MM.1S (cell line): ENCODE data around the gene IL5.
"Not testable (repeated sequence)": the region's sequence is repeated elsewhere in the genome, so short reads cannot be mapped to it uniquely, and the experiment has no call there.

Experiments used
- DNase-seq: peaks from one replicate; pipeline ENCODE4 v3.0.0-alpha.2; 2015
- H2AFZ ChIP-seq: fragments of 300-600 bp; sonication (generic); 2 replicates; pipeline ENCODE4 v1.6.0; 2016; ENCODE audit warnings: antibody characterized with exemption, low read length
- H3F3A ChIP-seq: fragments of 300-600 bp; sonication (generic); 2 replicates; pipeline ENCODE4 v1.6.1; 2016; ENCODE audit warnings: mild to moderate bottlenecking, antibody characterized with exemption, low read length, moderate library complexity, mixed read lengths; ENCODE audit not compliant: insufficient read depth
- H3K27ac ChIP-seq: fragments of 300-600 bp; sonication (generic); 2 replicates; pipeline ENCODE4 v1.5.1; 2016; ENCODE audit warnings: mild to moderate bottlenecking, low read length
- H3K27me3 ChIP-seq: fragments of 300-600 bp; sonication (generic); replicated peaks from 2 replicates; pipeline ENCODE4 v1.6.0; 2016; ENCODE audit warnings: low read length; ENCODE audit not compliant: insufficient read depth
- H3K36me3 ChIP-seq: fragments of 300-600 bp; sonication (generic); replicated peaks from 2 replicates; pipeline ENCODE4 v1.6.1; 2016; ENCODE audit warnings: mild to moderate bottlenecking, low read length, mixed read lengths; ENCODE audit not compliant: insufficient read depth
- H3K4me1 ChIP-seq: fragments of 300-600 bp; sonication (generic); 2 replicates; pipeline ENCODE4 v1.6.1; 2016; ENCODE audit warnings: low read length, mixed read lengths
- H3K4me2 ChIP-seq: fragments of 300-600 bp; sonication (generic); 2 replicates; pipeline ENCODE4 v1.6.0; 2016; ENCODE audit warnings: low read depth, low read length
- H3K4me3 ChIP-seq: fragments of 300-600 bp; sonication (generic); 2 replicates; pipeline ENCODE4 v1.5.1; 2016; ENCODE audit warnings: low read length, mixed read lengths
- H3K79me2 ChIP-seq: fragments of 300-600 bp; sonication (generic); 2 replicates; pipeline ENCODE4 v1.6.1; 2016; ENCODE audit warnings: mixed run types, low read length, mixed read lengths
- H3K9ac ChIP-seq: fragments of 300-600 bp; sonication (generic); 2 replicates; pipeline ENCODE4 v1.6.1; 2016; ENCODE audit warnings: low read length, mixed read lengths
- H3K9me2 ChIP-seq: fragments of 300-600 bp; sonication (generic); replicated peaks from 2 replicates; pipeline ENCODE4 v1.6.1; 2016; ENCODE audit warnings: mild to moderate bottlenecking, low read length, mixed read lengths; ENCODE audit not compliant: insufficient read depth
- H3K9me3 ChIP-seq: fragments of 300-600 bp; sonication (generic); replicated peaks from 2 replicates; pipeline ENCODE4 v1.6.1; 2016; ENCODE audit warnings: mild to moderate bottlenecking, low read length, mixed read lengths; ENCODE audit not compliant: insufficient read depth
- H4K20me1 ChIP-seq: fragments of 300-600 bp; sonication (generic); 2 replicates; pipeline ENCODE4 v1.6.1; 2016; ENCODE audit warnings: mild to moderate bottlenecking, low read length, moderate library complexity, mixed read lengths; ENCODE audit not compliant: insufficient read depth
- CTCF ChIP-seq: fragments of 300-600 bp; sonication (generic); IDR thresholded peaks from 2 replicates; pipeline ENCODE4 v1.5.1; 2016; ENCODE audit warnings: antibody characterized with exemption, low read length, mixed read lengths
- EZH2 ChIP-seq: fragments of 300-600 bp; sonication (generic); optimal IDR thresholded peaks from 2 replicates; pipeline ENCODE3; 2017; ENCODE audit warnings: low read depth, mild to moderate bottlenecking, antibody characterized with exemption, low read length, mixed read lengths
- EZH2phosphoT487 ChIP-seq: fragments of 300-600 bp; sonication (generic); IDR thresholded peaks from 2 replicates; pipeline ENCODE4 v1.6.1; 2018; ENCODE audit warnings: antibody characterized with exemption, low read length

IL5 gene

DNA sequence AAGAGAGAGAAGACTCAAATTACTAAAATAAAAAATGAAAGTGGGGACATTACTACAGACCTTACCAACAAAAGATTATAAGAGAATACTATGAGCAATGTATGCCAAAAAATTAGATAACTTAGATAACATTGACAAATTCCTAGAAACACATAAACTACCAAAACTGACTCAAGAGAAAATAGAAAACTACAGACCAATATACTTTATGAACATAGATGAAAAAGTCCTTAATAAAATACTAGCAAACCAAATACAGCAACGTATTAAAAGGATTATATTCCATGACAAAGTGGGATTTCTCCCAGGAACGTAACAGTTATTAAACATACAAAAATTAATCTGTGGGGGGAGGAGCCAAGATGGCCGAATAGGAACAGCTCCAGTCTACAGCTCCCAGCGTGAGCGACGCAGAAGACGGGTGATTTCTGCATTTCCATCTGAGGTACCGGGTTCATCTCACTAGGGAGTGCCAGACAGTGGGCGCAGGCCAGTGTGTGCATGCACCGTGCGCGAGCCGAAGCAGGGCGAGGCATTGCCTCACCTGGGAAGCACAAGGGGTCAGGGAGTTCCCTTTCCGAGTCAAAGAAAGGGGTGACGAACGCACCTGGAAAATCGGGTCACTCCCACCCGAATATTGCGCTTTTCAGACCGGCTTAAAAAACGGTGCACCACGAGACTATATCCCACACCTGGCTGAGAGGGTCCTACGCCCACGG lies 29.5 kb downstream of the IL5 start:
- not testable (repeated sequence) for H3K27me3 ChIP-seq, H2AFZ ChIP-seq, H3F3A ChIP-seq, H3K27ac ChIP-seq, H3K4me3 ChIP-seq, H3K79me2 ChIP-seq, H3K9me2 ChIP-seq, H3K36me3 ChIP-seq, H4K20me1 ChIP-seq, H3K9me3 ChIP-seq, H3K4me2 ChIP-seq, H3K9ac ChIP-seq, DNase-seq, H3K4me1 ChIP-seq

GRCh38 chr5:132510076-132510475 lies 33.2 kb downstream of the IL5 start:
- Histone ChIP-seq H3K9me2 (no peaks in the 10 kb centered on the region), H3K27me3 (no peaks in the 10 kb centered on the region), H2AFZ (no peak overlapping the region), H3K9ac (no peak overlapping the region), H3K79me2 (no peaks in the 10 kb centered on the region), H3K9me3 (no peaks in the 10 kb centered on the region), H3K4me2 (no peak overlapping the region), H3K27ac (no peak overlapping the region), H3F3A (0 out of 2 replicates have a peak, but pooled peaks cover 4% of the 10 kb centered on the region), H4K20me1 (no peaks in the 10 kb centered on the region), H3K4me1 (peaks cover 28% of the 10 kb centered on the region), H3K4me3 (no peak overlapping the region), H3K36me3 (no peaks in the 10 kb centered on the region)
- TF ChIP-seq CTCF (no peak), EZH2phosphoT487 (no peak), EZH2 (no peak)
- DNase-seq, result no peak

GRCh38 chr5:132506094-132506692 lies 37.1 kb downstream of the IL5 start:
- no peaks in the 10 kb centered on the region for H3K79me2 ChIP-seq
- peak; percentile 69 for DNase-seq
- H3K36me3 ChIP-seq, result no peaks in the 10 kb centered on the region
- H3K4me1 ChIP-seq, result peaks cover 35% of the 10 kb centered on the region
- no peaks in the 10 kb centered on the region for H3K9me2 ChIP-seq
- peak overlapping the region; percentile 56 for H2AFZ ChIP-seq
- H3F3A ChIP-seq, result 0 out of 2 replicates have a peak, but pooled peaks cover 4% of the 10 kb centered on the region
- no peaks in the 10 kb centered on the region for H3K9me3 ChIP-seq
- H4K20me1 ChIP-seq, result no peaks in the 10 kb centered on the region
- TF ChIP-seq EZH2, result no peak
- peak; percentile 81 for TF ChIP-seq CTCF
- no peak overlapping the region for H3K4me3 ChIP-seq
- H3K4me2 ChIP-seq, result peak overlapping the region; percentile 58
- H3K9ac ChIP-seq, result no peak overlapping the region; the same call in 1 of the 2 replicates
- no peaks in the 10 kb centered on the region for H3K27me3 ChIP-seq
- no peak overlapping the region for H3K27ac ChIP-seq

DNA sequence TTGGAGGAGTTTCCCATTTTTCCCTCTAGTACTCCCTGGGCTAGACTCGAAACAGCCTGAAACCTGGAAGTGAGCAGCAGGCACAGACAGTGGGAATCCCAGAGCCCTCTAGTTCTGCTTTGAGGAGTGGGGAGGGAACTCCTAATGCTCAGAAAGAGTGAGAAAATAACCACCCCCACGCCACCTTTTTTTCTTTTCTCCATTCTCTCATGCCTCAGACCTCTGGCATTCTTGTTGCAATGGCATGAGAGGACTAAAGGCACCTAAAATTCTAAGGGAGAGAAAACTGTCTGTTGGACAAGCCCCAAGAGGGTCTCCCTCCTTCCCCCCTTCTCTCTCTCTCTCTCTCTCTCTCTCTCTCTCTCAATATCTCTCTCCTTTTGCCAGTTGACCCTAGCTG lies 37.7 kb downstream of the IL5 start:
- H3K9ac ChIP-seq, result no peak overlapping the region
- no peak overlapping the region for H3K4me2 ChIP-seq
- H3K27me3 ChIP-seq, result no peaks in the 10 kb centered on the region
- peak overlapping the region; percentile 56; the same call in 1 of the 2 replicates for H2AFZ ChIP-seq
- no peaks in the 10 kb centered on the region for H3K9me2 ChIP-seq
- H4K20me1 ChIP-seq, result no peaks in the 10 kb centered on the region
- peaks cover 8% of the 10 kb centered on the region; the same call in 1 of the 2 replicates for H3F3A ChIP-seq
- no peaks in the 10 kb centered on the region for H3K9me3 ChIP-seq
- H3K4me3 ChIP-seq, result no peak overlapping the region
- no peak for DNase-seq
- H3K36me3 ChIP-seq, result no peaks in the 10 kb centered on the region
- no peak for TF ChIP-seq EZH2phosphoT487
- TF ChIP-seq EZH2, result no peak
- no peak for TF ChIP-seq CTCF
- H3K27ac ChIP-seq, result no peak overlapping the region
- no peaks in the 10 kb centered on the region for H3K79me2 ChIP-seq
- peaks cover 40% of the 10 kb centered on the region for H3K4me1 ChIP-seq
